GM12878 (cell line): ENCODE data around the gene COX18.

ENCODE experiments used
- ATF7 ChIP-seq: fragments of 450-650 bp; IDR thresholded peaks from 2 replicates; pipeline ENCODE4 v1.6.1; 2016; ENCODE audit warnings: low read depth, mild to moderate bottlenecking
- FOXM1 ChIP-seq: IDR thresholded peaks from 2 replicates; pipeline ENCODE4 v1.6.1; 2012; ENCODE audit warnings: low read depth, mild to moderate bottlenecking, inconsistent platforms, low read length, moderate library complexity
- HCFC1 ChIP-seq: fragments of 150-350 bp; IDR thresholded peaks from 2 replicates; pipeline ENCODE4 v1.6.1; 2014; ENCODE audit warnings: low read length
- KDM1A ChIP-seq: fragments of 200-600 bp; sonication (generic); IDR thresholded peaks from 2 replicates; pipeline ENCODE4 v1.6.1; 2016; ENCODE audit warnings: borderline replicate concordance
- MYC ChIP-seq: IDR thresholded peaks from 2 replicates; pipeline ENCODE4 v1.6.1; 2011; ENCODE audit warnings: mild to moderate bottlenecking, low read length, moderate library complexity, inconsistent platforms; ENCODE audit not compliant: insufficient read depth, insufficient replicate concordance, insufficient read length, severe bottlenecking
- PRDM15 ChIP-seq: fragments of 450-650 bp; formaldehyde crosslinking; IDR thresholded peaks from 2 replicates; pipeline ENCODE4 v1.4.0; 2020; ENCODE audit warnings: mild to moderate bottlenecking, moderate library complexity
- SIN3A ChIP-seq: IDR thresholded peaks from 2 replicates; pipeline ENCODE4 v1.6.1; 2012; ENCODE audit warnings: low read depth, low read length, improper control_type of control experiment
- SREBF1 ChIP-seq: IDR thresholded peaks from 2 replicates; pipeline ENCODE4 v1.6.1; 2012; ENCODE audit warnings: mild to moderate bottlenecking, low read length
- TBL1XR1 ChIP-seq: IDR thresholded peaks from 2 replicates; pipeline ENCODE4 v1.6.1; 2012; ENCODE audit warnings: low read depth, low read length, improper control_type of control experiment
- ZNF24 ChIP-seq: fragments of 450-650 bp; IDR thresholded peaks from 2 replicates; pipeline ENCODE4 v1.6.1; 2017; ENCODE audit warnings: antibody characterized with exemption, mild to moderate bottlenecking
- TF ChIP-seq, protein P1 (sequence below): IDR thresholded peaks from 2 replicates; pipeline ENCODE4 v1.6.1; 2012; ENCODE audit warnings: improper control_type of control experiment, low read depth, low read length; ENCODE audit not compliant: insufficient replicate concordance
- TF ChIP-seq, protein P2 (sequence below): IDR thresholded peaks from 2 replicates; pipeline ENCODE4 v1.6.1; 2012; ENCODE audit warnings: low read length, inconsistent platforms
- TF ChIP-seq, protein P3 (sequence below), 3 experiments: IDR thresholded peaks in 2 of 3; conservative IDR thresholded peaks in 1 of 3; 2 replicates each; pipeline ENCODE4 v1.5.1; 2011; ENCODE audit warnings: low read depth in 3 of 3, low read length in 3 of 3, mild to moderate bottlenecking in 3 of 3, control low read depth in 2 of 3, moderate library complexity in 2 of 3, inconsistent platforms in 1 of 3, mixed read lengths in 1 of 3; ENCODE audit not compliant: control insufficient read depth in 2 of 3, insufficient read depth in 1 of 3; ENCODE audit errors: extremely low read depth in 1 of 3

- TF ChIP-seq, protein P1, sequence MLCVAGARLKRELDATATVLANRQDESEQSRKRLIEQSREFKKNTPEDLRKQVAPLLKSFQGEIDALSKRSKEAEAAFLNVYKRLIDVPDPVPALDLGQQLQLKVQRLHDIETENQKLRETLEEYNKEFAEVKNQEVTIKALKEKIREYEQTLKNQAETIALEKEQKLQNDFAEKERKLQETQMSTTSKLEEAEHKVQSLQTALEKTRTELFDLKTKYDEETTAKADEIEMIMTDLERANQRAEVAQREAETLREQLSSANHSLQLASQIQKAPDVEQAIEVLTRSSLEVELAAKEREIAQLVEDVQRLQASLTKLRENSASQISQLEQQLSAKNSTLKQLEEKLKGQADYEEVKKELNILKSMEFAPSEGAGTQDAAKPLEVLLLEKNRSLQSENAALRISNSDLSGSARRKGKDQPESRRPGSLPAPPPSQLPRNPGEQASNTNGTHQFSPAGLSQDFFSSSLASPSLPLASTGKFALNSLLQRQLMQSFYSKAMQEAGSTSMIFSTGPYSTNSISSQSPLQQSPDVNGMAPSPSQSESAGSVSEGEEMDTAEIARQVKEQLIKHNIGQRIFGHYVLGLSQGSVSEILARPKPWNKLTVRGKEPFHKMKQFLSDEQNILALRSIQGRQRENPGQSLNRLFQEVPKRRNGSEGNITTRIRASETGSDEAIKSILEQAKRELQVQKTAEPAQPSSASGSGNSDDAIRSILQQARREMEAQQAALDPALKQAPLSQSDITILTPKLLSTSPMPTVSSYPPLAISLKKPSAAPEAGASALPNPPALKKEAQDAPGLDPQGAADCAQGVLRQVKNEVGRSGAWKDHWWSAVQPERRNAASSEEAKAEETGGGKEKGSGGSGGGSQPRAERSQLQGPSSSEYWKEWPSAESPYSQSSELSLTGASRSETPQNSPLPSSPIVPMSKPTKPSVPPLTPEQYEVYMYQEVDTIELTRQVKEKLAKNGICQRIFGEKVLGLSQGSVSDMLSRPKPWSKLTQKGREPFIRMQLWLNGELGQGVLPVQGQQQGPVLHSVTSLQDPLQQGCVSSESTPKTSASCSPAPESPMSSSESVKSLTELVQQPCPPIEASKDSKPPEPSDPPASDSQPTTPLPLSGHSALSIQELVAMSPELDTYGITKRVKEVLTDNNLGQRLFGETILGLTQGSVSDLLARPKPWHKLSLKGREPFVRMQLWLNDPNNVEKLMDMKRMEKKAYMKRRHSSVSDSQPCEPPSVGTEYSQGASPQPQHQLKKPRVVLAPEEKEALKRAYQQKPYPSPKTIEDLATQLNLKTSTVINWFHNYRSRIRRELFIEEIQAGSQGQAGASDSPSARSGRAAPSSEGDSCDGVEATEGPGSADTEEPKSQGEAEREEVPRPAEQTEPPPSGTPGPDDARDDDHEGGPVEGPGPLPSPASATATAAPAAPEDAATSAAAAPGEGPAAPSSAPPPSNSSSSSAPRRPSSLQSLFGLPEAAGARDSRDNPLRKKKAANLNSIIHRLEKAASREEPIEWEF: no peak
- TF ChIP-seq TBL1XR1 (no peak), SREBF1 (no peak), SIN3A (no peak), ATF7 (no peak), FOXM1 (no peak), PRDM15 (CRISPR knock-in tag) (no peak), ZNF24 (no peak), MYC (no peak), KDM1A (no peak), HCFC1 (no peak)
- TF ChIP-seq, protein P2, sequence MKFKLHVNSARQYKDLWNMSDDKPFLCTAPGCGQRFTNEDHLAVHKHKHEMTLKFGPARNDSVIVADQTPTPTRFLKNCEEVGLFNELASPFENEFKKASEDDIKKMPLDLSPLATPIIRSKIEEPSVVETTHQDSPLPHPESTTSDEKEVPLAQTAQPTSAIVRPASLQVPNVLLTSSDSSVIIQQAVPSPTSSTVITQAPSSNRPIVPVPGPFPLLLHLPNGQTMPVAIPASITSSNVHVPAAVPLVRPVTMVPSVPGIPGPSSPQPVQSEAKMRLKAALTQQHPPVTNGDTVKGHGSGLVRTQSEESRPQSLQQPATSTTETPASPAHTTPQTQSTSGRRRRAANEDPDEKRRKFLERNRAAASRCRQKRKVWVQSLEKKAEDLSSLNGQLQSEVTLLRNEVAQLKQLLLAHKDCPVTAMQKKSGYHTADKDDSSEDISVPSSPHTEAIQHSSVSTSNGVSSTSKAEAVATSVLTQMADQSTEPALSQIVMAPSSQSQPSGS: no peak
- TF ChIP-seq, protein P3, sequence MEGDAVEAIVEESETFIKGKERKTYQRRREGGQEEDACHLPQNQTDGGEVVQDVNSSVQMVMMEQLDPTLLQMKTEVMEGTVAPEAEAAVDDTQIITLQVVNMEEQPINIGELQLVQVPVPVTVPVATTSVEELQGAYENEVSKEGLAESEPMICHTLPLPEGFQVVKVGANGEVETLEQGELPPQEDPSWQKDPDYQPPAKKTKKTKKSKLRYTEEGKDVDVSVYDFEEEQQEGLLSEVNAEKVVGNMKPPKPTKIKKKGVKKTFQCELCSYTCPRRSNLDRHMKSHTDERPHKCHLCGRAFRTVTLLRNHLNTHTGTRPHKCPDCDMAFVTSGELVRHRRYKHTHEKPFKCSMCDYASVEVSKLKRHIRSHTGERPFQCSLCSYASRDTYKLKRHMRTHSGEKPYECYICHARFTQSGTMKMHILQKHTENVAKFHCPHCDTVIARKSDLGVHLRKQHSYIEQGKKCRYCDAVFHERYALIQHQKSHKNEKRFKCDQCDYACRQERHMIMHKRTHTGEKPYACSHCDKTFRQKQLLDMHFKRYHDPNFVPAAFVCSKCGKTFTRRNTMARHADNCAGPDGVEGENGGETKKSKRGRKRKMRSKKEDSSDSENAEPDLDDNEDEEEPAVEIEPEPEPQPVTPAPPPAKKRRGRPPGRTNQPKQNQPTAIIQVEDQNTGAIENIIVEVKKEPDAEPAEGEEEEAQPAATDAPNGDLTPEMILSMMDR (IDR thresholded peaks at IDR 0.05 in 2 of 3, conservative IDR thresholded peaks at IDR 0.05 in 1 of 3; ENCODE audit: control insufficient read depth in 2 of 3, extremely low read depth in 1 of 3, insufficient read depth in 1 of 3, low read depth in 3 of 3, low read length in 3 of 3): no peak
Observed at GRCh38 chr4:73080789-73081188, 11.3 kb upstream of the COX18 start.
